CD4-positive, alpha-beta T cell treated with Interleukin-15 for 4 hours (primary cell): ENCODE measurements around the gene JOSD2.
"Not testable (repeated sequence)": the region's sequence is repeated elsewhere in the genome, so short reads cannot be mapped to it uniquely, and the experiment has no call there.

ENCODE experiments used
- DNase-seq: peaks from one replicate; pipeline ENCODE4 v3.0.0-alpha.2; 2020; ENCODE audit warnings: low spot score

Gene JOSD2

GRCh38 chr19:50546527-50547221, 35.7 kb upstream of the JOSD2 start:
- DNase-seq = no peak

GRCh38 chr19:50542943-50543342, 32.0 kb upstream of the JOSD2 start:
- no peak for DNase-seq

- peak; percentile 47 for DNase-seq
Measured at GRCh38 chr19:50537769-50538230, 26.8 kb upstream of the JOSD2 start.

- no peak for DNase-seq
Measured at GRCh38 chr19:50537306-50537685, 26.3 kb upstream of the JOSD2 start.

GRCh38 chr19:50536662-50537305, 25.8 kb upstream of the JOSD2 start:
- DNase-seq = no peak

GRCh38 chr19:50535672-50536187, 24.7 kb upstream of the JOSD2 start:
- DNase-seq = no peak

GRCh38 chr19:50534478-50534877, 23.5 kb upstream of the JOSD2 start:
- DNase-seq = no peak

- no peak for DNase-seq
Measured at GRCh38 chr19:50532952-50533351, 22.0 kb upstream of the JOSD2 start.

GRCh38 chr19:50531171-50531612, 20.2 kb upstream of the JOSD2 start:
- DNase-seq = no peak

- DNase-seq = not testable (repeated sequence)
Measured at GRCh38 chr19:50528052-50528451, 17.1 kb upstream of the JOSD2 start.

- DNase-seq = no peak
Measured at GRCh38 chr19:50522881-50523280, 11.9 kb upstream of the JOSD2 start.

GRCh38 chr19:50520822-50521465, 10.0 kb upstream of the JOSD2 start:
- DNase-seq = no peak

GRCh38 chr19:50519006-50519575, 8.1 kb upstream of the JOSD2 start:
- no peak for DNase-seq

- no peak for DNase-seq
Measured at GRCh38 chr19:50518091-50519005, 7.4 kb upstream of the JOSD2 start.

GRCh38 chr19:50517704-50518075, 6.7 kb upstream of the JOSD2 start:
- DNase-seq = no peak

GRCh38 chr19:50516964-50517703, 6.1 kb upstream of the JOSD2 start:
- no peak for DNase-seq

- no peak for DNase-seq
Measured at GRCh38 chr19:50516456-50516855, 5.5 kb upstream of the JOSD2 start.

- no peak for DNase-seq
Measured at GRCh38 chr19:50515168-50515561, 4.2 kb upstream of the JOSD2 start.

- DNase-seq = no peak
Measured at GRCh38 chr19:50514346-50515167, 3.6 kb upstream of the JOSD2 start.

GRCh38 chr19:50513746-50514345, 2.9 kb upstream of the JOSD2 start, which contains the start of gene ASPDH:
Gene ASPDH (minus strand): TSS chr19:50513913. CDS start chr19:50513823, 90 bp downstream.
- DNase-seq = no peak
